ENCODE results near the gene VRK3.

- TF ChIP-seq CTCF (IDR thresholded peaks at IDR 0.05; ENCODE audit: low read depth, low read length, poor library complexity, severe bottlenecking) (no peak), EZH2phosphoT487 (IDR thresholded peaks at IDR 0.05; ENCODE audit: borderline replicate concordance, low read length) (no peak)
Observed at GRCh38 chr19:49977881-49978280, 47.3 kb downstream of the VRK3 start.
